Panc1 (cell line): ENCODE data around the gene AVL9.

Source experiments
- CTCF ChIP-seq: fragments of 450-650 bp; IDR thresholded peaks from 2 replicates; pipeline ENCODE4 v1.5.1; 2017; ENCODE audit warnings: mild to moderate bottlenecking
- POLR2AphosphoS5 ChIP-seq: IDR thresholded peaks from 2 replicates; pipeline ENCODE4 v1.6.1; 2012; ENCODE audit warnings: mild to moderate bottlenecking, low read depth, low read length, moderate library complexity

GRCh38 chr7:32522746-32523530 is 27.6 kb downstream of the AVL9 start:
- TF ChIP-seq POLR2AphosphoS5 = no peak
- no peak for TF ChIP-seq CTCF
